ENCODE data around the gene NUMB.
A peak's percentile ranks its signal among the peaks of the same experiment; 100 is the strongest.

Gene NUMB

GRCh38 chr14:73458183-73458976 lies at the start of gene NUMB:
Gene NUMB, minus strand, starts transcription at chr14:73458546. Its CDS starts 102,795 bp downstream, at chr14:73355751.
- peak; percentile 98 for DNase-seq

GRCh38 chr14:73503648-73504047 lies 45.3 kb upstream of the NUMB start:
- no peak for DNase-seq

- DNase-seq: no peak
These were observed 43.8 kb upstream of the NUMB start for GRCh38 chr14:73502017-73502619.

GRCh38 chr14:73500360-73500759 lies 42.0 kb upstream of the NUMB start:
- no peak for DNase-seq

- no peak for DNase-seq
These were observed 36.2 kb upstream of the NUMB start for GRCh38 chr14:73494593-73494992.

DNA sequence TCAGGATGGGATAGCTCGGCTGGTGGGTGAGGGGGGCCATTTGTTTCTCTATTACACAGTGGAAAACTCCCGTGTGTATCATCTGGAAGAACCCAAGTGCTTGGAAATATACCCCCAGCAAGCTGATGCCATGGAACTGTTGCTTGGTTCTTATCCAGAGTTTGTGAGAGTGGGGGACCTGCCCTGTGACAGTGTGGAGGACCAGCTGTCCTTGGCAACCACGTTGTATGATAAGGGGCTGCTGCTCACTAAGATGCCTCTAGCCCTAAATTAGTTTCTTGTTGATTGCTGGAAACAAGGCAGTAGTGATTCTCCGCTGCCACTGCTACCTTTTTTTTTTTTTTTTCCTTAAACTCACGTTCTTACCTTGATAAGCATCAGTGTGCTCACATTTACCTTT lies 34.3 kb upstream of the NUMB start:
- DNase-seq: no peak

GRCh38 chr14:73492043-73492552 lies 33.8 kb upstream of the NUMB start:
- DNase-seq: no peak

GRCh38 chr14:73491256-73492042 lies 33.1 kb upstream of the NUMB start:
- DNase-seq: peak; percentile 74

- no peak for DNase-seq
These were observed 31.3 kb upstream of the NUMB start for GRCh38 chr14:73489481-73490175.

- DNase-seq: no peak
These were observed 20.3 kb upstream of the NUMB start for GRCh38 chr14:73478684-73479083.

- DNase-seq: peak; percentile 22
These were observed 19.4 kb upstream of the NUMB start for GRCh38 chr14:73477618-73478266.

DNA sequence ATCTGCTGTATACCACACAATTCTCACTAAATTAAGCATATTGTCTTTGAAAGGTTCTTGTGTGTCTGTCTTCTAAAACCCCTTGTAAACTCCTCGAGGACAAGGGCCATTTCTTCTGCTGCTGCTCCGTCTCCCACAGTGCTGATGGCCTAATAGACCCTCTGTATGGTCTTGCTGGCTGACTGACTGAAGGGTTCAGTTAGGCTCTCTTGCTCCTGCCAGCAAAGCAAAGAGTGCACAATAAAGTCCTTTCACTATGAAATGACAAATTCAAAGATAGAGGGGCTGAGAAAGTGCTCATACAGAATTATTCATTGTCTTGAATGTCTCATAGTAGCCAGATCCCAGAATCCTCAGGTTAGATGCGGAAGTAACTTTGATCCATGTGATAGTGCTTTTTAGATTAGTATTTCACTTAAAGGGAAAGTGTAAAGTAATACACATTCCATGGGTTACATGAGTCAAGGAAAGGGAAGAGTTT lies 18.1 kb upstream of the NUMB start:
- no peak for DNase-seq

GRCh38 chr14:73474952-73475351 lies 16.6 kb upstream of the NUMB start:
- DNase-seq: no peak

DNA sequence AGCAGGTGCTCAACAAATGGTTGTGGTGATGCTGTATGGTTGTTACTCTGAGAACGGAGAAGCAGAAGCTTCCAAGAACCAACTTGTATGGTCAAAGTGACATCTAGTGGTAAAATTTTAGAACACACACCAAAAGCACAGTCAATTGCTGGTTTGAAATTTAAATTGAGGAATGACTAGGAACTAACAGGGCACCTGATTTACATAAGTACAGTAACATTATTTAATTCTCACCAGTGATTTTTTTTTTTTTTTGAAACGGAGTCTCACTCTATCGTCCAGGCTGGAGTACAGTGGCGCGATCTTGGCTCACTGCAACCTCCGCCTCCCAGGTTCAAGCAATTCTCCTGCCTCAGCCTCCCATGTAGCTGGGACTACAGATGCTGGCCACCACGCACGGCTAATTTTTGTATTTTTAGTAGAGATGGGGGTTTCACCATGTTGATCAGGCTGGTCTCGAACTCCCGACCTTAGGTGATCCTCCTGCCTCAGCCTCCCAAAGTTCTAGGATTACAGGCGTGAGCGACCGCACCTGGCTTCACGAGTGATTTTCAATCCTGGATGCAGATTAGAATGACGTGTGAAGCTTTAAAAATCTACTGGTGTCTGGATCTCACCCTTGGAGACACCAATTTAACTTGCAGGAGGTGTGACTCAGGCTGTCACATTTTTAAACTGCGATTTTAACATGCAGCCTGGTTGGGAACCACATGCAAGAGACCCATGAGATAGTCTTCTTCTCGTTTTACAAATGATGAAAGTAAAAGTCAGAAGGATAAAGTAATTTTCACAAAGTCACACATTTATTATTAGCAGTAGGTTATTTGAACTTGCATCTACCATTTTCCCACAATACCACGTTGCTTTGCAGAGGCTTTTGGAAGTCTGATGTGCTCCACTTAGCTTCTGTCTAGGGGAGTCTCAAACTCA lies 14.1 kb upstream of the NUMB start:
- DNase-seq: no peak

- DNase-seq: no peak
These were observed 13.3 kb upstream of the NUMB start for GRCh38 chr14:73471582-73472184.

GRCh38 chr14:73468828-73469375 lies 10.6 kb upstream of the NUMB start:
- DNase-seq: no peak

GRCh38 chr14:73467800-73468199 lies 9.5 kb upstream of the NUMB start:
- peak; percentile 63 for DNase-seq

- DNase-seq: peak; percentile 77
These were observed 9.0 kb upstream of the NUMB start for GRCh38 chr14:73467377-73467776.

DNA sequence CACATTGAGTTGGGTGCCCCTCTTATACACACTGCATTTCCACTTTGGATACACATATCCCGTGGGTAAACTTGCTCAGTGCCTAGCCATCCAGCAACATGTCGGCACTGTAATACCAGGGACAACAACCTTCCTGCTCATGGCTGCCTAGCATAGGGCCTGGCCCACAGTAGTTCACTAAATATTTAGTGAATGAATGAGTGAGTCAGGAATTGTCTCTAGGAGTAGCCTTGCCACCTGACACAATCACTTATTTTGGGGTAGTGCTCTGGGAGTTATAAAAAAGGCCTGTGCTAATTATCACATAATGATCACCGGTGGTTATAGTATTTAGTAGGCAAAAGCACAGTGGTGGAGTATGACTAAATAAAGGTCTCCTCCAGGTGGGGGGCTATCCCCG lies 8.5 kb upstream of the NUMB start:
- DNase-seq: no peak

GRCh38 chr14:73465823-73466532 lies 7.6 kb upstream of the NUMB start:
- no peak for DNase-seq
